ENCODE measurements around the gene ZNF678. TPM values are rescaled to one million over a fixed set of nuclear protein-coding genes. Genes with fewer than 3 reads are reported as not detected.
"Not testable (repeated sequence)": the region's sequence is repeated elsewhere in the genome, so short reads cannot be mapped to it uniquely, and the experiment has no call there.

Gene ZNF678
- polyA plus RNA-seq, 1 donor from 2014 or later = 9.3 TPM

DNA sequence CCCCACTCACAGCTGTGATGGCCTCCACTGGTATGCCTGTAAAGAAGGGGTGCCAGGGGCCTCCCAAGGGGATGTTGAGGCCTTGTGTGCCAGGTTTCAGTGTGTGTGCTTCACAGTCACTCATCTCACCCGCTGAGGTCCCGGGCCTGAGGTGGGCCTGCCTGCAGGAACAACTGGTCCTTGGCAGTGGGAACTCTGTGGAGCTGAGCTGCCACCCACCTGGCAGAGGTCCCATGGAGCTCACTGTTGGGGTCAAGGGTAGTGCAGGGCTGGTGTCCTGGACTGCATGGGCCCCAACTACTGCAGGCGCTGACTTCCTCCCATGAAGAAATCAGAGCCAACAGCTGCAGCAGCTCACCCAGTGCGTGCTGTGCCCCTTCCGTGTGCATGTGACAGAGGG is 17.3 kb upstream of the ZNF678 start:
- Mint-ChIP-seq H3K27me3 (peaks cover 8% of the 10 kb centered on the region), H3K9me3 (peaks cover 0 to 3% (median 2%) of the 10 kb centered on the region in 3 donors), H3K36me3 (peaks cover 4% of the 10 kb centered on the region), H3K27ac (no peak overlapping the region), H3K4me1 (peaks cover 0 to 8% (median 3%) of the 10 kb centered on the region in 3 donors), H3K4me3 (no peak overlapping the region)

DNA sequence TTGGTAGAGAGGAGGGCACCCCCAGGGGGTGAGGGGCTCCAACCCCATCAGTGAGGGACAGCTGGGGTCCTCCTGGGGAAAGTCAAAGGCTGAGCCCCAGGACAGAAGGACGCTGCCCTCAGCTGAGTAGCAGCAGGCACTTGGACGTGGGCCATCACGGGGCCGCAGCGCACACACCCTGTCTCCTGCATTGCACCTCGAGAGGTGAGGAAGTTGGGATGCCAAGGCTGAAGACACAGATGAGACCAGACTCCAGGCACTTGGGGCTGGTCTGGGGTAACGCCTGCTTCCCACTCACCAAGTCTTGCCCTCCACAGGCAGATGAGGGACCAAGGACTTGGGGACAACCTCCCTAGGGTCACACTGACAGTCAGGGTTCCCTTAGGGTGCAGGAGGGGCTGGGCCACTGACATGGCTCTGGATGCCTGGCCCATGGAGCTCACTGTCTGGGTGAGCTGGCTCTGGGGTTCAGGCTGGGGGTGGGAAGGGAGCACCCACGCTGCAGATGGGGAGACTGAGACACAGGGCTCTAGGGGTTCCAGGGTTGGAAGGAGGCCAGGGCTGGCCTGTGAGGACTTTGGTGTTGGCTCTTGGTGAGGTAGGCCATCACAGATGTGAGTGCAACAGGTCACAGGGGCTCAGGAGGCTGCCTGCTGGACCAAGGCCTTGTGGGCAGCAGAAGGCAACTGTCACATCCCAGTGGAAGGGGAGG is 16.6 kb upstream of the ZNF678 start:
- Mint-ChIP-seq H3K27me3 (peaks cover 9% of the 10 kb centered on the region), H3K36me3 (peaks cover 7% of the 10 kb centered on the region), H3K27ac (no peak overlapping the region), H3K4me1 (peaks cover 0 to 6% (median 3%) of the 10 kb centered on the region in 3 donors), H3K4me3 (no peak overlapping the region), H3K9me3 (peaks cover under 1 to 6% (median 3%) of the 10 kb centered on the region in 3 donors)

DNA sequence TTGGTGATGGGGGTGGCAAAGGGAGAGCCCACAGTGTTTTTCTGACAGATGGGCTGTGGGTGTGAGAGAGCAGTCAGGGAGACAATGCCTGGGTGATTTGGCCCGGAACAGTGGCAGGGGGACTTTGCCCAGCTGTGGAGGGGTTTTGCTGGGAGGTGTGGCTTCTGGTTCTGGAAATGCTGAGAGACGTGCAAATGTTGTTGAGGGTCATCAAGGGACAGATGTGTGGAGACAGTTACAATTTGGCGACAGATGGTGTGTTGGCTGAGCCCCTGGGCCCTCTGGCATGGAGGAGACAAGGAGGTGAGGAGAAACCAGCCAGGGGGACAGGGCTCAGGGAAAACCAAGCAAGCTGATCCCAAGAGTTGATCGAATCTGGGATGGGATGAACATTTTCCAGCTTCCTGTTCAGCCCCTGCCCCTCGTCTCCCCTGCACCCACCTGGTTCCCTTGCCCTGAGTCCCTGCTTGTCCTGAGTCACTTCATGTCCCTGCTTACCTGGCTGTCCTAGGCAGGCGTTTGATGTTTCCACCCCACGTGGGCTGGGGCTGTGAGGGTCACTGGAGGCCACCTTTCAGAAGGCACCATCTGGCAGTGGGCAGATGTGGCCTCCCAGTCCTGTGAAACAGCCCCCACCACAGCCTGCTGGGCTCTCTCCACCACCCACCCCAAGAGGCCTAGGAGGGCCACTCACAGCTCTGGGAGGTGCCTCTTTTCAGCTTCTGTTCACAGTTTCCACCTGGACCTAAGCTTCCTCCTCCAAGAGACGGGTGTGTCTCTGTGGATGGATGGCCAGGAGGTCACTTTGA is 15.8 kb upstream of the ZNF678 start:
- Mint-ChIP-seq H3K27me3 (peaks cover 10% of the 10 kb centered on the region), H3K9me3 (peaks cover 3 to 11% (median 8%) of the 10 kb centered on the region in 3 donors), H3K4me1 (peaks cover 0 to 6% (median 3%) of the 10 kb centered on the region in 3 donors), H3K27ac (peak overlapping the region in 2 of 3 donors; percentile 48 to 55), H3K36me3 (peaks cover 7% of the 10 kb centered on the region), H3K4me3 (no peak overlapping the region)

DNA sequence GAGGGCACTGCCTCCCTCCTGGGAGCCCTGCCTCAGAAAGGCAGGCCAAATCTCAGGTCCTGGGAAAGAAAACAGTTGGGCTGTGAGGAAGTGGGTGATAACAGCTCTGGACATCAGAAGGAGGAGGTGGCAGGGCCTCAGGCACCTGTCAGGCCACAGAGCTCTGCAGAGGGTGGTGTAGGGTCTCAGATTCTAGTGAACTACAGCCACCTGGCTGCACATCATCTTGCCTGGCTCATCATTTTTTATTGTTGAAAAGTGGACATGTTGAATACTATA is 15.3 kb upstream of the ZNF678 start:
- H3K4me1 Mint-ChIP-seq = peaks cover 0 to 4% (median under 1%) of the 10 kb centered on the region in 3 donors
- peaks cover 5 to 13% (median 13%) of the 10 kb centered on the region in 3 donors for H3K9me3 Mint-ChIP-seq
- H3K27ac Mint-ChIP-seq = no peak overlapping the region
- H3K36me3 Mint-ChIP-seq = peaks cover 7% of the 10 kb centered on the region
- peak overlapping the region in 1 of 4 donors; percentile 2 for H3K4me3 Mint-ChIP-seq
- H3K27me3 Mint-ChIP-seq = peaks cover 10% of the 10 kb centered on the region

DNA sequence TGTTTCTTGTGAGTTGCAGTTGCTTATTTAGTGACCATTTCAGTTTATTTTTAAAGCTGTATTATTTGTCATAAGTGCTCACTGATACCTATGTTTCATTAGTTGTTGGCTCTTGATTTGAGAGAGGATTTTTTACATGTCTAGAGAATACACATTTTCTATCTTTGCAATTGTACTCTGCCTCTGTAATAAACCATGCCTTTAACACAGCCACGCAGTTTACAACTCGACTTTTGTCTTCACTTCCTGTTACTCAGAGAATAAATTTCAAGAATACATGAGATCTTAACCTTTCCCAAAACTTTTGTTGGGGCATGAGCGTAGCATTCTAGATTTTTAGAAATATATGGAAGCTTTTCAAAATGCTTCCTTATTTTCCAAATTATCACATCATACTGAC is 14.9 kb upstream of the ZNF678 start:
- Mint-ChIP-seq H3K4me3 (peak overlapping the region in 1 of 4 donors; percentile 2), H3K9me3 (peaks cover 5 to 13% (median 13%) of the 10 kb centered on the region in 3 donors), H3K4me1 (peaks cover 0 to 3% (median 0%) of the 10 kb centered on the region in 3 donors), H3K27me3 (peaks cover 10% of the 10 kb centered on the region), H3K36me3 (peaks cover 7% of the 10 kb centered on the region), H3K27ac (no peak overlapping the region)

DNA sequence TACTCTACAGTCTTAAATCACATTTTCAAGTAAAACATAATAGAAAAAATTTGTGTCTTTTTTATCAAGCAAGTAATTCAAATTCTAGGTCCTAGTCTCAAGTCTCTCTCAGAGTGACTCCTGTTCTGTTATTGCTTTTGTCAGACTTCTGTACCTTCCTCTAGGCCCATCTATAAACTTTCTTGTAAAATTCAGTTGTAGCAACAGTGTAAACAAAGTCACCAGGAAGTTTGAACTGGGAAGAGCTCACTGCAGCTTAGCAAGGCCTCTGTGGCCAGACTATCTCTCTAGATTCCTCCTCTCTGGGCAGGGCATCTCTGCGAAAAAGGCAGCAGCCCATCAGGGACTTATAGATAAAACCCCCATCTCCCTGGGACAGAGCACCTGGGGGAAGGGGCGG is 13.5 kb upstream of the ZNF678 start:
- Mint-ChIP-seq H3K4me1 (no peaks in the 10 kb centered on the region), H3K27me3 (peaks cover 10% of the 10 kb centered on the region), H3K4me3 (no peak overlapping the region), H3K9me3 (peaks cover 5 to 13% (median 13%) of the 10 kb centered on the region in 3 donors), H3K36me3 (peaks cover 7% of the 10 kb centered on the region), H3K27ac (no peak overlapping the region)

DNA sequence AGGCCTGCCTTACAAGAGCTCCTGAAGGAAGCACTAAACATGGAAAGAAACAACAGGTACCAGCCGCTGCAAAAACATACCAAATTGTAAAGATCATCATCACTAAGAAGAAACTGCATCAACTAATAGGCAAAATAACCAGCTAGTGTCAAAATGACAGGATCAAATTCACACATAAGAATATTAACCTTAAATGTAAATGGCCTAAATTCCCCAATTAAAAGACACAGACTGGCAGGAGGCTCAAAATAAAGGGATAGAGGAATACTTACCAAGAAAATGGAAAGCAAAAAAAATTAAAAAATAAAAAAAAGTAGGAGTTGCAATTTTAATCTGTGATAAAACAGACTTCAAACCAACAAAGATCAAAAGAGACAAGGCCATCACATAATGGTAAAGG is 11.5 kb upstream of the ZNF678 start:
- H3K27ac Mint-ChIP-seq, H3K4me1 Mint-ChIP-seq, H3K4me3 Mint-ChIP-seq, H3K36me3 Mint-ChIP-seq: not testable (repeated sequence)
- H3K9me3 Mint-ChIP-seq = peaks cover 5 to 13% (median 13%) of the 10 kb centered on the region in 3 donors
- peaks cover 10% of the 10 kb centered on the region for H3K27me3 Mint-ChIP-seq

DNA sequence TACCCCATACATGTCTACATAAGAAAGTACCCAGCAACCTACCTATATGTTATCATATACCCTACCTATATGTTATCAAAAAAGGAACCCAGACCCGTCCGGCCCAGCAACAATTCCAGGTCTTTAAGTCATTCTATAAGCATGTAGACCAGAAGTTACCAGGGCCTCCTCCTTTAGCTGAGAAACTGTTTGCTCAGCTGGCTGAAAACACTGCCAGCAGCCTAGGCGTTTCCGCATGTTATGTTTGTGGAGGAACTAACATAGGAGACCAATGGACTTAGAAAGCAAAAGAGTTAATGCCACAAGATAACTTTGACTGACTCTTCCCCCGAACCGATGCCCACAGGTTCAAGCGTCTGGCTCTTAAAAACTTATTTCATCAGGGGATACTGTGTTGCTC is 7.1 kb upstream of the ZNF678 start:
- Mint-ChIP-seq H3K36me3 (peaks cover under 1% of the 10 kb centered on the region), H3K4me1 (peaks cover 6 to 17% (median 6%) of the 10 kb centered on the region in 3 donors), H3K4me3 (no peak overlapping the region), H3K27me3 (peaks cover 3% of the 10 kb centered on the region), H3K9me3 (peaks cover 5 to 14% (median 11%) of the 10 kb centered on the region in 3 donors), H3K27ac (no peak overlapping the region)

DNA sequence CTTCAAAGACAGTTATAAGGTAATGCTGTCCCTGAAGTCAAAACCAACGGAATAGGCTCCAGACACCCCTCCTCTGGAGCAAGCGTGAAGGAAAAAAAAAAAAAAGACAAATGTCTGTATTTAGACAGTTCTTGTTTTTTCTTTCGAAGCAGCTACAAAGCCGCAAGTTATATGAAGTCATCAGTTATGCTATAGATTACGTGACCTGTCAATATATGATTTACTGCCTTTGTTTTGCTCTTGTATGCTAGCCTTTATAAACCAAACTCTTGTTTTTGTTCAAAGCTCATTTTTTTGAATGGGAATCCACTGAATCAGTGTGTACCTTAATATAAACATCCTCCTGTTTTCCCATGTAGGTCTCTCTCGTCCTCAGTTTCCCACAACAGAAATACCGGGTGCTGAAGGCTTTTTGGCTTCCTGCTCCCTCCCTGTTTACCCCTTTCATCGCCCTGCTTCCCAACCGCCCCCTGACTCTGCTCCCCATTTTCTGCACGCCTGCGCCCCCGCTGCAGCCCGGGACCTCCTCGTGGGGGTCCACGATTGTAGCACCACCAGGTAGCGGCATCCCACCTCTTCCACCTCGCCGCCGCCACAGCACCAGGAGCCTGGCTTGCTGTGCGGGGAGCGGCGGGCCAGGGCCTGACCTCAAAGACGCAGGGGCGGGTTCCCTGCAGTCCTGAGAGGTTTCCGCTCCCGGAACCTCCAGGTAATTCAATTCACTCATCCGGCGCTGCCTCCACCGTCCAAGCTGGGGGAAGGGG is 5.2 kb upstream of the ZNF678 start:
- Mint-ChIP-seq H3K9me3 (peaks cover 0 to 6% (median 5%) of the 10 kb centered on the region in 3 donors), H3K27me3 (peaks cover 5% of the 10 kb centered on the region), H3K4me1 (peaks cover 6 to 20% (median 7%) of the 10 kb centered on the region in 3 donors), H3K4me3 (peak overlapping the region in 2 of 4 donors; percentile 77 to 85), H3K27ac (peak overlapping the region in 2 of 3 donors; percentile 23 to 40), H3K36me3 (no peaks in the 10 kb centered on the region)

DNA sequence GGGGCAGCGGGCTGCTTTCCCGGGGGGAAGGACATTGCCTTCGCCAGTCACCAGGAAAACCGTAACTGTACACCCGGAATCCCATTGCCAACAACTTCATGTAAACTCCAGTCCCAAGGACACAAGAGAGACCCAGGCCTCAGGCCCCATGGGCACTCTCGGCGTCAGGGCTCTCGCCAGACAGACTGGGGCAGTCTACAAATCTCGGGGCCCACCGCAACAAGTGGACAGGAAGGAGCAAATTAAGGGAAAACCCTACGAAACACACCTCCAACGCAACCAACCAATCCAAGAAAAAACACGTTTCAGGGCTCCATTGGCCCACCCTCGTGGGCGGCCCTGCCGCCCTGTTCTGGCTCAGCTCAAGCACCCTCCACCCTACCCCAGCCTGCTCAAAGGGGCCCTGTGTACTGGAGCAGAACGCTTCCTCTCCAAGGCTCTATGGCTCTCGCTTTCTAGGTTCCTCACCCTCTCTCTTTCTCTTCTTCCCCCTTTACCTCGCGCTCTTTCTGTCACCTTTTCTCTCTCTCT is 4.6 kb upstream of the ZNF678 start:
- Mint-ChIP-seq H3K36me3 (no peaks in the 10 kb centered on the region), H3K27me3 (peaks cover 5% of the 10 kb centered on the region), H3K4me1 (peaks cover 6 to 26% (median 7%) of the 10 kb centered on the region in 3 donors), H3K4me3 (peak overlapping the region; percentile 56 to 85 (median 69)), H3K27ac (peak overlapping the region in 1 of 3 donors; percentile 40), H3K9me3 (peaks cover 0 to 6% (median 5%) of the 10 kb centered on the region in 3 donors)

DNA sequence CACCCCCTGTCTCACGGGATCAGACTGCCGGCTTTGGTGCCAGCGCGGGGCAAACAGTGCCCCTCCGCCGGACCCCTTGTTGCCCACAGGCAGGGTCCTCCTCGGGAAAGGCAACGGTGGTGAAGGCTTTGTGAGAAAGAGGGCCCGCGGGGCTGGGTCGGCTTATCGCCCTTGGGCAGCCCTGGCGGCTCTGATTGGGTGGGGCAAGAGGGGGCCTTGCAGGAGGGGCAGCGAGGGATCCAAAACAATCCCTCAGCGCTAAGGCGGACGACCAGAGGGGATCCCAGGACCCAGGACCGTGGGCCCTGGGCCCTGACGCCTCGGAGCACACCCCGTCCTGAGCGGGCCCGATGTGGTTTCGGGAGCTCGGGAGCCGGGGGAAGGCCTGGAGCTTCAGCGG is 3.9 kb upstream of the ZNF678 start:
- Mint-ChIP-seq H3K27ac (no peak overlapping the region), H3K9me3 (peaks cover 0 to 6% (median 5%) of the 10 kb centered on the region in 3 donors), H3K36me3 (no peaks in the 10 kb centered on the region), H3K4me3 (peak overlapping the region in 2 of 4 donors; percentile 56 to 85), H3K4me1 (peaks cover 13 to 33% (median 14%) of the 10 kb centered on the region in 3 donors), H3K27me3 (peaks cover 5% of the 10 kb centered on the region)

DNA sequence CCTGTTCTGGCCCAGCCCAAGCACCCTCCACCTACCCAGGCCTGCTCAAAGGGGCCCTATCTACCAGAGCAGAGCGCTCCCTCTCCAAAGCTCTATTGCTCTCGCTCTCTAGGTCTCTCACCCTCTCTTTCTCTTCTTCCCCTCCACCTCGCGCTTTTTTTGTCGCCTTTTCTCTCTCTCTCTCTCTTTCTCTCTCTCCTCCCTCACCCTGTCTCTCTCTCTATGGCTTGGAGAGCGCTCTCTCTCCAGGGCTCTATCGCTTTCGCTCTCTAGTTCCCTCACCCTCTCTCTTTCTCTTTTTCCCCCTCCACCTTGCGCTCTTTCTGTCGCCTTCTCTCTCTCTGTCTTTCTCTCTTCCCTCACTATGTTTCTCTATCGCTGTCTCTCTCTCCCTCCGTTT is 3.4 kb upstream of the ZNF678 start:
- peaks cover 0 to 6% (median 5%) of the 10 kb centered on the region in 3 donors for H3K9me3 Mint-ChIP-seq
- peaks cover 5% of the 10 kb centered on the region for H3K27me3 Mint-ChIP-seq
- H3K36me3 Mint-ChIP-seq = no peaks in the 10 kb centered on the region
- peak overlapping the region in 3 of 4 donors; percentile 5 to 75 (median 72) for H3K4me3 Mint-ChIP-seq
- no peak overlapping the region for H3K27ac Mint-ChIP-seq
- peaks cover 15 to 33% (median 16%) of the 10 kb centered on the region in 3 donors for H3K4me1 Mint-ChIP-seq

DNA sequence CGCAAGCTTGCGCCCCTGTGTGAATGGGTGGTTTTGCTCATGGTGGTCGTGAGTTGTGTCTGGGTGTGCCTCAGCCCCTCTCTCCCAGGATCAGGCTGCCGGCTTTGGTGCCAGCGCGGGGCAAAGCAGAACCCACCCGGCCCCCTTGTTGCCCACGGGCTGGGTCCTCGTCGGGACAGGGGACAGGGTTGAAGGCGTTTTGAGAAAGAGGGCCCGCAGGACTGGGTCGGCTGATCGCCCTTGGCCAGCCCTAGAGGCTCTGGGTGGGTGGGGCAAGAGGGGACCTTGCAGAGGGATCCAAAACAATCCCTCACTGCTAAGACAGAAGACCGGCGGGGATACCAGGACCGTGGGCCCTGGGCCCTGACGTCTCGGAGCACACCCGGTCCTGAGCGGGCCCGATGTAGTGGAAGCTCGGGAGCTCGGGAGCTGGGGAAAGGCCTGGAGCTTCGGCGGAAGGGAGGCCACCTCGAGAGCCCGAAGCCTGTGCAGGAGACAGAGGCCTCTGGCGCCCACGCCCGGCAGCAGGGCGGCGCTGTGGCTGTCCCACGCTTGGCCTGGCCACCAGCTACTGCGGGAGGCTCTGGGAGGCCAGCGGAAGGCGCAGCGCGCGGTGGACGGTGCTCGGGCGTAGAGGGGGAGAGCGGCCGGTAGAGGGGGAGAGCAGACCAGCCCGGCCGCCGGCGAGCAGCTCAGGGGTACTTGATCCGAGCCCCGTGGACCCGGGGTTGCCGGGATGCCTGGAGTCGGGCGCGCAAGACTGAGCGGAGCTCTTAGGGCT is 2.8 kb upstream of the ZNF678 start:
- peak overlapping the region in 2 of 4 donors; percentile 72 to 75 for H3K4me3 Mint-ChIP-seq
- peaks cover 0 to 6% (median 5%) of the 10 kb centered on the region in 3 donors for H3K9me3 Mint-ChIP-seq
- H3K27me3 Mint-ChIP-seq = peaks cover 5% of the 10 kb centered on the region

More for the DNA sequence above, 2.8 kb upstream of the ZNF678 start:
- no peak overlapping the region for H3K27ac Mint-ChIP-seq
- peaks cover 15 to 33% (median 16%) of the 10 kb centered on the region in 3 donors for H3K4me1 Mint-ChIP-seq
- H3K36me3 Mint-ChIP-seq = no peaks in the 10 kb centered on the region

Measured in IgD-negative memory B cell (primary cell).